Endothelial cell of hepatic sinusoid (primary cell): ENCODE results near the gene ARNT2.

Experiments
- in situ Hi-C: cut with HindIII; loops from 2 replicates; pipeline ENCODE4 v1.10.0; 2017; ENCODE audit warnings: low sequenced_read_pairs

ARNT2 gene

DNA sequence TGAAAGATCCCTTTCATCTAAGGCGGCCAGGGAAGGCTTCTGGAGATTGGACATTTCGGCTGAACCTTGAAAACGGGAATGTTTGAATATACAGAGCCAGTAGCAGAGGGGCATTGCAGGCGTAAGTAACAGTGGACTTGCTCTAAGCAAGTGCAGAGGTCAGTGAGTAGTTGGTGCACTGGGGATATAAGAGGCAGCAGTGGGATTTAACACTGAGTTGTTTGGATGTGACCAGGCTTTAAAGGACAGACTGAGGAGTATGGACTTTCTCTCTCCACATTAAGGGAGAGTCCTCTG is 1.3 kb downstream of the ARNT2 start:
- in situ Hi-C loops: no loop called here

DNA sequence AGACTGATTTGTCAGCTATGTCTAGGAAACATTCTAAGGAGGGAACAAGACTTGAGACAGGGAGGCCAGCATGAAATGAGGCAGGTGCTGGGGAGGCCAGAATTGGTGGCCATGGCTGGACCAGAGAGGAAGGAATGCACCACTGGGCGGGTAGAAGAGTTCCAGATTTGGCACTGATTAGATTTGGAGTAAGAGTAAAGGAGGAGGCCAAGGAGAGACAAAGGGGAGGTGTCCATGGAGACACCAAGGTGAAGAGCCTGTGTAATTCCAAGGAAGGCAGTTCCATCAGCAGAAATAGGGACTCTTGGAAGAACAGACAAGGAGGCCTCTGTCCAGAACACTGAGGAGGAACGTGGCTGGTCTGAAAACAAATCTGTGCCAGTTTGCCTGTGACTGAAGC is 1.8 kb downstream of the ARNT2 start:
- in situ Hi-C loops: no loop called here

DNA sequence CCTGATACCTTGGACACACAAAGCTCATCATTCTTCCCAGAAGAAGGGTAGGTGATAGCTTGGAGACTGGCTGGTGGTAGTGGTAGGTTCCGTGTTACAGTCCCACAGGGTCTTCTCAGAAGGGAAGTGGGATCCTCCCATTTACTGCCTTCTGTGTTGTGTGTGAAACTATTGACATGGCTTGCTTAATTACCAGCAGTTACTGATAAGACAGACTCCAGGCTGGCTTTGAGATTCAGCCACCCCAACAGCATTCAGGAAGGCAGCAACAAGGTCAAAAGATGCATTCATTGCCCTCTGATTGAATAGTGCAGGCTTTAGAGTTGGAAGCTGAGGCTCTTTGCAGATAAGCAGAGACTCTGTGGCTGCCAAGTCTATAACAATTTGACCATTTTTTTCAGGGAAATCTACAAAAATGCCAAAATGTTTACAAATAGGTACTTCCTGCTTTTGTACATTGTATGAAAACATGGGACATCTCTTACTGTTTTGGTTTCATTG is 7.7 kb downstream of the ARNT2 start:
- in situ Hi-C loops: no loop called here

DNA sequence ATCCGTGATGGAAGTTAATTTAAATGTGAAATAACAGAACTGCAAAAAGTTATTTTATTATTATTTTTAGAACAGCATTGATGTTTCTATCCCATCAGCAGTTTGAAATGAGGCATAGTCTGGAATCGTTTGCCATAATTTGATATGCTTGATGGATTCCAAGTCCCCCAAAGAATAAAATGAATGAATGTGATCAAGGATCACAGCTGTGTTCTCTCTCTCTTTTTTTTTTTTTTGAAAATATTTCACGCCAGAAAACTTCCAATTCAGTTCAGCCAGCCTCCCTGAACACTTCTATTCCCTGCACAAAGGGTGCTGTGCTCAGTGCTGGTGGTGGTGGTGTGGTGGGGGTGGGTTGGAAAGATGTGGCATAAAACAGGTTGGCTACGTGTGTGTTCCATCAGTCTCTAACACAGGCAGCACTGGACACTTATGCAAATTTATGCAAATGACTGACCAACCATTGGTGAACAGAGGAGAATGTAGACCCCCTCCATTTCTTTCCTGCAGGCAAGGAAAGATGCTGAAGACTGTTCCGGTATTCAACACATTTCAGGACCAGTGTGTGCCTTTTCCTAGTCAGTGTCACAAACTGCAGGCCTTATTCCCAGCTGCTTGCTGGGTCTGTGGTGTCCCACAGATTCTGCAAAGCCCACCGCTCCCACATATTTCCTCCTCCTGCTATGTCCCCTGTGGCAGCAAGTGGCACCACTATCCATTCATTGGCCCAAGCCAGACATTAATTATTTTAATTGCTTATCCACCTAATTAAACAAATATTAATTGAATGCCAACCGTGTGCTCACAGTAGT is 10.6 kb downstream of the ARNT2 start:
- in situ Hi-C loops: no loop called here

- in situ Hi-C loops: no loop called here
These were observed 11.1 kb downstream of the ARNT2 start for GRCh38 chr15:80415358-80415670.

- in situ Hi-C loops: no loop called here
These were observed 12.5 kb downstream of the ARNT2 start for GRCh38 chr15:80416702-80417101.

GRCh38 chr15:80418892-80419537 is 14.8 kb downstream of the ARNT2 start:
- in situ Hi-C loops: no loop called here

- in situ Hi-C loops: no loop called here
These were observed 15.4 kb downstream of the ARNT2 start for GRCh38 chr15:80419546-80419945.

GRCh38 chr15:80420658-80421057 is 16.5 kb downstream of the ARNT2 start:
- in situ Hi-C loops: no loop called here

DNA sequence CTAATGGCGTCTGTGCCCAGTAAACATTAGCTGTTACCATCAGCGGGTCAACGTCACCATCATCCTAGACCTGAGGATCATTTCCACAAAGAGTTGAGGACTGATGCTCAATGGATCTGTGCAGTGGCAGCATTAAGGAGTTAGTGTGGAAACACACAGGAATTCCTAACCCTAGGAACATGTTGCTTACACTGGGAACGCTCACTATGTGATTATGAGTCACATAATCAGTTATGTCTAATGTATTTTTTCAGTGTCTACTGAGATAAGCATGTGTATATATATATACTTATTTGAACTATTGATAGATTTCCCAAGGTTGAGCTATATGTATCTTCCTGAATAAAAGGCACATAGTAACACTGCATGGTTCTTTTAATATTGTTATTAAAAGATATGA is 19.0 kb downstream of the ARNT2 start:
- in situ Hi-C loops: no loop called here

- in situ Hi-C loops: no loop called here
These were observed 20.2 kb downstream of the ARNT2 start for GRCh38 chr15:80424381-80424780.

GRCh38 chr15:80426316-80426715 is 22.1 kb downstream of the ARNT2 start:
- in situ Hi-C loops: no loop called here

DNA sequence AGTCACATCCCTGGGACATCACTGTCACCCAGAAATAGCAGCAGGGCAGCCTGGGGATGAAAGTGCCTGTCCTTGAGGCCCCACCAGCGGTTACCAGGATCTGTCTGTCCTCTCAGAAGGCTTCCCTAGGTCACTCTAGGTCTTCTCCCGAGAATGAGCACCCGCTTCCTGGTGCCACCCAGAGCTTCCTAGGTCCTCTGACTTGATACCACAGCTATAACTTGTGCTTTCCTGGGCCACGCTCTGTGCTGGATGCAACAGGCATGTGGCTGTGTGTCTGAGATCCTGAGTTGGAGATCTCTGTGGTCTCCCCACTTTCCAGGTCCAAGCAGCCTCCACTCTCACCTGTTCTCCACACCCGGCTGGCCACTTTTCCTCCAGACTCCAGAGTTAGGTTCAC is 25.8 kb downstream of the ARNT2 start:
- in situ Hi-C loops: no loop called here

DNA sequence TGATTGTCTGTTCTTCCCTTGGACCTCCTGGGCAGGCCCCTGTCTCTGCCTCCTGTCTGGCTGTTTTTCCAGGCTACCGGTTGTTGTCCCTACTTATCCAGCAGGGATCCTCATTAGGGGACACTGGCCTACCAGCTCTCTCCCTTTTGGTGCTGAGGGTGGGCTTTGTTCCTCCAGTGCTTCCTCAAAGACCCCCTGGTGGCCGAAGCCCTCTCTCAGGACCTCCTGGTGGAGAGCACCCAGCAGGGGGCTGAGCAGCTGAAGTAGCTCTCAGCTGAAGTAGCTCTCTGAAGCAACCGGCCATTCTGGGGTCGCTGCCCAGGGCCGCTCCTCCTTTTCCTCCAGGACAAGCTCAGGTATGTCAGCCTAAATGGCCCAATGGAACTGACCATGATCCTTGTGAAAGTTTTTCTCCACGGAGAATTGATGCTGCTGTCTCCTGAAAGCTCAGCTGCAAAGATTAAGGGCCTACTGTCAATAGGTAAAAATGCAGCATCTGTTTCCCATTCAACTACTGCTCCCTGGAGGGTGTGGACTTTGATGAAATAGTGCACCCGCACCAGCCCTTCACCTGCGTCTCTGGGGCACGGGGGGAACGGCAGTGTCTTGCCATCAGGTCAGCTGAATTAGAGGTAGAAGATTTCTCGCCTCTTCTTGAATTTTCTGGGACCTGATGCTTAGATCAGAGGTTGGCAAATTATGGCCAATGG is 27.6 kb downstream of the ARNT2 start:
- in situ Hi-C loops: no loop called here

GRCh38 chr15:80432345-80432702 is 28.1 kb downstream of the ARNT2 start:
- in situ Hi-C loops: no loop called here

GRCh38 chr15:80433836-80434235 is 29.7 kb downstream of the ARNT2 start:
- in situ Hi-C loops: no loop called here

DNA sequence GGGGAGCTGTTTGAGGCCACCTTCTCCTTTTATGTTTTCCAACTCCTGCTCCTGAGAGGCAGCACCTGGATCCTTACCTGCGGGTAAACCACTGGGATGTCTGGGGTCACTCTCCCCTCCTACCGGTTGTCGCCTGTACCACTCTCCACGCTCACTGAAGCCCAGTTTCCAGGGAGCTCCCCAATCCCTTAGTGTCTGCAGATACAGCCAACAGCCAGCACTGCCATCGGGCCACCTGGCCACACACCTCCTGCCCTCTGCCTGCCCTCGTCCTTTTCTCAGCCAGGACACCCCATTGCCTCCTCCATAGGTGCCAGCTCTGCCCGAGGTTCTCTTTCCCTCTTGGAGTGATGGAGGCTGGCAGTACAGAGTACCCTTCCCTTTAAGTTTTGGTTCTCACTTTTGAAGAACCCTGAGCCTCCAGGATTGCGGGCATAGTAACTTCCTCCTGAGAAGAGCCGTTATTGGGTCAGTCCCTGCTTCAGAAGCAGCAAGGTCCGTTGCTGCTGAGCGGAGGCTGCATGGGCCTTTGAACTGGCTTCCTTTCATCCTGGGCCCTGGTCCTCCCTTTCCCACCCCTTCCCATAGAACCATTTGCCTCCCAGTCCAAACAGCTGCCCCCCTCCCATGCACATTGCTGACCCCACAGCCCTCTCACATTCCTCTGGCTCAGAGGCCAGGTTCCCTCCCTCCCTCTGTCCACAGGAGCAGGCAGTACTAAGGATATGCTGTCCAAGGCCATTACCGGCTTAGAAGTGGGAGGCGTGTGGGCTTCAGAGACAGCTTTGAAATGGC is 30.9 kb downstream of the ARNT2 start:
- in situ Hi-C loops: no loop called here

DNA sequence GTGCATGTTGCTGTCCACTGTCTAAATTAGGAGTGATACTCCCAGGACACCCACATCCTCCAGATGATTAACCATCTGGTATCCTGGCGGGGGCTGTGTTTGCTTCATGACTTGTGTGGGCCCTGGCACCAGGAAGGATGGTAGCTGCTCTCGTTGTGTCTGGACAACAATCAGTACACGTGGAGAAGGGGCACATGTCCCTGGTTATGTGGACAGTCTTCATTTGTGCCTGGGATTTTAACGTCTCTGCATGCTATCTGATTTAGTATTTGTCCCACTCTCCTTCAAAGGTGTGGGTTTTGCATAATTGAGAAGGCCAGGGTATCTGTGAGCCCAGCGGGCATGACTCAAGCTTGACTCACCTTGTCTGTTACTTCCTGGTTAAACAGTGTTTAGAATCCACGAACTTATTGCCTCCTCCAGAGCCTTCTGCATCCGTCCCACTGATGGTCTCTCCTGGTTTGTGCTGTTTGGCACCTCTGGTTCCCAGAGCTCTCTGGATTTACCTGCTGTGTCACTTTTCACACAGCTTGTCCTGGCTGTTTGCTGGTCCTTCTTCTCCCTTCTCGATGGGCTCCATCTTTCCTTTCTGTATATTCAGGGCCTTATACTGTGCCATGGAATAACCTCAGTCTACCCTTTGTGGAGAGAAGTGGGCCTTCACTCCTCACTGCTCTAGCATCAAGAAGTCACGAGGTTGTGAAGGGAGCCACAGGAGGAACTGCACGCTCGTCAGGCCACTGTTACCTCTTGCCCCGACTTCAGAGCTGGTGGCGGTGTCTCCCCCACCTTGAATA is 32.5 kb downstream of the ARNT2 start:
- in situ Hi-C loops: no loop called here

- in situ Hi-C loops: no loop called here
These were observed 33.2 kb downstream of the ARNT2 start for GRCh38 chr15:80437334-80437891.

- in situ Hi-C loops: no loop called here
These were observed 35.0 kb downstream of the ARNT2 start for GRCh38 chr15:80439140-80439539.
